Fibroblast of villous mesenchyme (primary cell): ENCODE measurements around the gene KRT2. TPM values are rescaled to one million over a fixed set of nuclear protein-coding genes. Genes with fewer than 3 reads are reported as not detected.

Source experiments
- DNase-seq: peaks from one replicate; pipeline ENCODE4 v3.0.0-alpha.2; 2010; ENCODE audit warnings: low read depth
- H3K4me3 ChIP-seq: 2 replicates; pipeline ENCODE4 v1.5.1; 2011; ENCODE audit warnings: low read depth, mild to moderate bottlenecking, low read length
- CTCF ChIP-seq: IDR thresholded peaks from 2 replicates; pipeline ENCODE4 v1.5.1; 2012; ENCODE audit warnings: low read depth, mild to moderate bottlenecking, low read length; ENCODE audit not compliant: insufficient read depth
- total RNA-seq: library from RNA; depleted of rRNA; stranded (reverse); fragments of >200 nt; gene quantifications from 2 replicates; pipeline ENCODE4 v1.2.3, GENCODE V29; 2012

KRT2 gene
- total RNA-seq, 1 donor: not detected

DNA sequence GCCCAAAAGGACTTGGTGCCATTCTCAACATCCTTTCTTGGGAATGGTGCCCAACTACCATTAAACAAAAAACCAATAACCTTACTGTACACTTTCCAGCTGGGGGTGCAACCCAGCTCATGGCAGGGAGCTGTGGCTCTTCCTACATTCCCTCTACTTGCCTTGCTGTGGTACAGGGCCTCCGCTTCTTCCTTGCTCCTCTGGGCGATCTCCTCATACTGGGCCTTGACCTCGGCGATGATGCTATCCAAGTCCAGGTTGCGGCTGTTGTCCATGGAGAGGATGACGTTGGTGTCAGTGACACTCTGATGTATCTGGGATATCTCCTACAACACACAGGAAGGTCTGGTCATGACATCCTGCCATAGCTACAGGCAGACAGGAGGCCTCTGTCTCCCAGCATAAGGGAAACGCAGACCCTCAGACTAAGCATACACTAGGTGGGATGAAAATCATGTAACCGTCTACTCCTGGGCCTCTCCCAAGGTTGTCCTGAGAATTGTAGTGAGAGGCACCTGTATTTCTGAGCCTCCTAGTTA lies 3.9 kb downstream of the KRT2 start:
- no peak for DNase-seq
- no peak for TF ChIP-seq CTCF
- no peak overlapping the region for H3K4me3 ChIP-seq

DNA sequence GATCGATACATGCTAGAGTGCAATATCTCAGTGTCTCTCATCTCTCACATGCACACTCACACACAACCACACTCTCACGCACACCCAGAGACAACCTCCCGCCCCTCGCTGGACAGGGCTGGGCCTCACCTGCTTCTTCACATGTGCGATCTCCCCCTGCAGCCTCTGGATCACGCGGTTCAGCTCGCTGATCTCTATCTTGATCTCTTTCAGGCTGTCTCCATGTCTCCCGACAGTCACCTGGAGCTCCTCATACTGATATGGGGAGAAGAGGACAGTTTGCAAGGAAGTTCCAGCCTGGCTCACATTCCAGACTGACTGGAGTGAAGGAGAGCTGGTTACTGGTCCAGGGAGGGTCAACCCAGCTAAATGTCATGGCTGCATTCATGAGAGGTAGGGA lies 4.4 kb downstream of the KRT2 start:
- TF ChIP-seq CTCF: no peak
- H3K4me3 ChIP-seq: no peak overlapping the region
- no peak for DNase-seq

- no peak for TF ChIP-seq CTCF
- DNase-seq: no peak
- H3K4me3 ChIP-seq: no peak overlapping the region
Measured at GRCh38 chr12:52646613-52647012, 5.4 kb downstream of the KRT2 start.

GRCh38 chr12:52645982-52646381 lies 6.0 kb downstream of the KRT2 start:
- no peak overlapping the region for H3K4me3 ChIP-seq
- TF ChIP-seq CTCF: no peak
- no peak for DNase-seq

- no peak for TF ChIP-seq CTCF
- no peak for DNase-seq
- H3K4me3 ChIP-seq: no peak overlapping the region
Measured at GRCh38 chr12:52645120-52645761, 6.8 kb downstream of the KRT2 start.

DNA sequence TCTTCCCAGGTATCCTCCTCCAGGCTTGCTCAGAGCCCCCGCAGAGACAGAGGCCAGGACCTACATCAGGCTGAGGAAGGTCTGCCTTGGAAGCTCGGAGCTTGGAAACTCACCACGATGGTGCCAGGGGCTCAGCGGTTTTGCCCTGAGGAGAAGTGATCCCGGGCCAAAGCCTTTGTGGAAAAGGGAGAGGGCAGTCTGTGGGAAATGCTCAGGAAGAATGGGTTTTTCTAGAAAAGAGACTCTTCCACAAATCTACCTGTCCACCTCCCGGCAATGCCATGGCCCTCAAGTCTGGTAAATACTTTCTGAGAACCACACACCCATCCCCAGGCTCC lies 8.0 kb downstream of the KRT2 start:
- TF ChIP-seq CTCF: no peak
- H3K4me3 ChIP-seq: no peak overlapping the region

More for the DNA sequence above, 8.0 kb downstream of the KRT2 start:
- no peak for DNase-seq
